H54 (cell line): ENCODE results near the gene ENTREP1.

Experiments
- DNase-seq: peaks from one replicate; pipeline ENCODE4 v3.0.0; 2011; ENCODE audit warnings: low spot score, mixed read lengths; ENCODE audit not compliant: insufficient read length
- FAIRE-seq: peaks from 3 replicates; lab custom pipeline; 2011; peaks lifted over from hg19 to GRCh38; lab: Jason Lieb, UNC
- POLR2A ChIP-seq: IDR thresholded peaks from 2 replicates; pipeline ENCODE4 v1.6.1; 2011; ENCODE audit warnings: low read depth, mild to moderate bottlenecking, low read length

ENTREP1 gene

GRCh38 chr9:69364510-69365150, 39.6 kb downstream of the ENTREP1 start:
- FAIRE-seq, result peak; percentile 6
- TF ChIP-seq POLR2A, result no peak
- DNase-seq, result no peak

- peak; percentile 96 for FAIRE-seq
- DNase-seq, result no peak
These were observed 45.4 kb downstream of the ENTREP1 start for GRCh38 chr9:69370430-69370829.

GRCh38 chr9:69371001-69371400, 46.0 kb downstream of the ENTREP1 start:
- DNase-seq (no peak), FAIRE-seq (no peak)
- TF ChIP-seq POLR2A, result no peak

More at GRCh38 chr9:69370430-69370829, 45.4 kb downstream of the ENTREP1 start:
- TF ChIP-seq POLR2A, result no peak

- TF ChIP-seq POLR2A, result no peak
- DNase-seq, result peak; percentile 65
- peak; percentile 99 for FAIRE-seq
These were observed 51.6 kb downstream of the ENTREP1 start for GRCh38 chr9:69376651-69377050.

GRCh38 chr9:69377291-69377690, 52.3 kb downstream of the ENTREP1 start:
- no peak for TF ChIP-seq POLR2A
- DNase-seq (no peak), FAIRE-seq (no peak)

GRCh38 chr9:69377981-69378380, 53.0 kb downstream of the ENTREP1 start:
- FAIRE-seq (no peak), DNase-seq (no peak)
- TF ChIP-seq POLR2A, result no peak

GRCh38 chr9:69379270-69379982, 54.4 kb downstream of the ENTREP1 start:
- TF ChIP-seq POLR2A, result no peak
- DNase-seq (peak; percentile 68), FAIRE-seq (peak; percentile 89)

- DNase-seq (no peak), FAIRE-seq (no peak)
- TF ChIP-seq POLR2A, result no peak
These were observed 55.3 kb downstream of the ENTREP1 start for GRCh38 chr9:69380301-69380700.

GRCh38 chr9:69380811-69381210, 55.8 kb downstream of the ENTREP1 start:
- DNase-seq (peak; percentile 46), FAIRE-seq (peak; percentile 15)
- TF ChIP-seq POLR2A, result no peak

- no peak for DNase-seq
- FAIRE-seq, result no peak
- no peak for TF ChIP-seq POLR2A
These were observed 57.1 kb downstream of the ENTREP1 start for GRCh38 chr9:69382135-69382534.

GRCh38 chr9:69385581-69386033, 60.6 kb downstream of the ENTREP1 start:
- no peak for FAIRE-seq

GRCh38 chr9:69386651-69387050, 61.6 kb downstream of the ENTREP1 start:
- FAIRE-seq (no peak), DNase-seq (no peak)
- no peak for TF ChIP-seq POLR2A

More at GRCh38 chr9:69385581-69386033, 60.6 kb downstream of the ENTREP1 start:
- DNase-seq, result no peak
- no peak for TF ChIP-seq POLR2A

- TF ChIP-seq POLR2A, result no peak
- DNase-seq, result no peak
- no peak for FAIRE-seq
These were observed 63.6 kb downstream of the ENTREP1 start for GRCh38 chr9:69388596-69388995.

- DNase-seq (no peak), FAIRE-seq (no peak)
- no peak for TF ChIP-seq POLR2A
These were observed 64.5 kb downstream of the ENTREP1 start for GRCh38 chr9:69389437-69389995.
